ENCODE data around the gene PSMC1. TPM values are rescaled to one million over a fixed set of nuclear protein-coding genes. Genes with fewer than 3 reads are reported as not detected.

The PSMC1 gene
- 81.4 and 107 TPM in 2 replicates for total RNA-seq

DNA sequence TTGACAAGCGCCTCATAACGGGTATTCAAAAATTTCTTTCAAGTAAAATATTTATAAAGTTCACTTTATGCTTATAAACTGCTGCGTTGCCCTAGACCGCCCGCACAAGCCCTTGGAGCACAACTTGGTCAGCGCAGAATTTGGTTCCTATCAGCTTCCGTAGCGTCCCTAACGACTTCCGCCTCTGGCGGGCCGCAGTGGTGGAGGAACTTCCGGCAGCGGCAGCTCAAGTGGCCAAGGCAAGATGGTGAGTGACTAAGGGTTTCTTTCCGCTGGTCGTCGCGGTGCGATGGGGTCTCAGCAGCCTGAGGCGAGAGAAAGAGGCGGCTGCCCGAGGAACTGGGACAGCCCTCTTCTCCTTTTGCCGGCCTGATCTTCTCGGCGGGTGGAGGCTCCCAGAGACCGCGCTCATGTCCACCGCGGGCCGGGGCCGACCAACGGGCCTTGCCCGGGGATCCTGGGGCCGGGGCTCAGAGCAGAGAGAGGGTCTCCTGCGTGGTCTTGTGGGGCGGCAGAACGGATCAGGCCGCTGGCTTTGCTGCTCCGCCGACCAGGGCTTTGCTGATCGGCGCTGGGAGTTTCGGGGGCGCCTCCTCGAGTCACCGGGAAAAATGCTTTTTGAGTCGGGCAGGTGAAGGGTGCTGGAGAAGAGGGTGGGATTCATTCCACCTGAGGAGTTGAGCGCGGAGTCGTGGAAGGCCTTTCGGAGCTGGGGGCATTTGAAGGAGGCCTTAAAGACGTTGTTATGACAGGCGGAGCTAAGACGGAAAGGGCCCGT, at the start of gene PSMC1:
Gene PSMC1, plus strand, starts transcription at position 200 of the 778 bp plus-strand sequence. Its CDS starts 45 bp downstream, at position 245.

Other genes starting within 250 kb of the PSMC1 start
- gene KCNK13, start 194.6 kb upstream of the PSMC1 start, total RNA-seq = not detected in 2 replicates
- 5.9 and 7.5 TPM in 2 replicates for gene NRDE2, start 75.4 kb downstream of the PSMC1 start, total RNA-seq
- gene CALM1, start 140.5 kb downstream of the PSMC1 start, total RNA-seq = 151 and 174 TPM in 2 replicates